Gastroesophageal sphincter (tissue), 4 donors: ENCODE data around the gene SNX6. TPM values are rescaled to one million over a fixed set of nuclear protein-coding genes. Genes with fewer than 3 reads are reported as not detected.
"Not testable (repeated sequence)": the region's sequence is repeated elsewhere in the genome, so short reads cannot be mapped to it uniquely, and the experiment has no call there.

Experiments used
- ATAC-seq: fragments of 150-250 bp; one replicate; pipeline ENCODE4 v1.9.1; 2016; ENCODE audit warnings: mild to moderate bottlenecking, moderate library complexity
- H3K27ac ChIP-seq, 4 donors: fragments of 200-600 bp; sonication (generic) in 3 of 4; 1 replicate in 3 of 4; 2 replicates in 1 of 4; pipeline ENCODE4 v1.5.1; 2016 to 2019
- H3K27me3 ChIP-seq: fragments of 200-600 bp; sonication (generic); one replicate; pipeline ENCODE4 v1.5.1; 2019
- H3K36me3 ChIP-seq, 2 donors: fragments of 200-600 bp; sonication (generic); one replicate each; pipeline ENCODE4 v1.5.1; 2019; ENCODE audit warnings: control low read depth in 1 of 2
- H3K4me1 ChIP-seq, 3 donors: fragments of 200-600 bp; sonication (generic); 1 replicate in 2 of 3; 2 replicates in 1 of 3; pipeline ENCODE4 v1.5.1; 2016 to 2019; ENCODE audit warnings: control low read depth in 2 of 3
- H3K4me3 ChIP-seq, 2 donors: fragments of 200-600 bp; sonication (generic); one replicate each; pipeline ENCODE4 v1.5.1; 2019; ENCODE audit warnings: mild to moderate bottlenecking in 1 of 2, moderate library complexity in 1 of 2
- H3K9me3 ChIP-seq, 3 donors: fragments of 200-600 bp; sonication (generic); one replicate each; pipeline ENCODE4 v1.5.1; 2017 to 2019; ENCODE audit warnings: control low read depth in 2 of 3
- CTCF ChIP-seq, 4 experiments: fragments of 200-600 bp in 2 of 4; fragments of 450-650 bp in 2 of 4; sonication (generic) in 1 of 4; IDR thresholded peaks; one replicate each; pipeline ENCODE4 v1.5.1; 2017 to 2019; ENCODE audit warnings: antibody characterized with exemption in 4 of 4, mild to moderate bottlenecking in 2 of 4, moderate library complexity in 2 of 4
- EP300 ChIP-seq: sonication (generic); formaldehyde crosslinking; IDR thresholded peaks from one replicate; pipeline ENCODE4 v1.6.1; 2017; ENCODE audit warnings: antibody characterized with exemption, mild to moderate bottlenecking
- POLR2A ChIP-seq, 2 donors: fragments of 450-650 bp; IDR thresholded peaks; one replicate each; pipeline ENCODE4 v1.6.1; 2017; ENCODE audit warnings: antibody characterized with exemption in 2 of 2, mild to moderate bottlenecking in 2 of 2, moderate library complexity in 1 of 2
- POLR2AphosphoS5 ChIP-seq: sonication (generic); formaldehyde crosslinking; IDR thresholded peaks from one replicate; pipeline ENCODE4 v1.6.1; 2017; ENCODE audit warnings: antibody characterized with exemption
- WGBS, 2 donors: methylation state at CpG; one replicate each; pipeline ENCODE4 v1.1.5; 2018; ENCODE audit warnings: low coverage in 1 of 2; 5-methylcytosine and 5-hydroxymethylcytosine counted together
- total RNA-seq, 4 donors: library from RNA; depleted of rRNA; stranded (reverse); fragments of >200 nt; gene quantifications; one replicate each; pipeline ENCODE4 v1.1.0, GENCODE V29; 2016

The SNX6 gene
- total RNA-seq, 4 donors from 2014 or later, result 68.6 to 199 (median 113) TPM

DNA sequence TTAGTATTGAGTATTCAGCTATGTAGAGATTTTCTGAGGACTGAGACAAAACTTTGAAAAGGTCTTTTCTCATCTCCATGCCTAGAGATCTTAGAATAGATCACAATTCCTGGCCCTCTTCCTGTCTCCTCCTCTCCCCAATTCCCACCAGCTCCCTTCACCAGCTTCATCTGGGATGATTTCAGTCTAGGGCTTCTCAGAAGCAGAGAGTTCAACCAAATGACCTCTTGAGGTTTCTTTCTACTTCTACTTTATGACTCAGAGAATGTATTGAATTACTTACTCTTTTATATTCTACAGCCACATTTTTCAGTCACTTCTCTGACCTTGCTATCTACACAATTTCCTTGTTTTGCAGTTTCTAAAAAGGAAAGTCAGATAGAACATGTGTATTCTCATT, 19.4 kb upstream of the SNX6 start:
- H3K27ac ChIP-seq, result no peak overlapping the region
- no peaks in the 10 kb centered on the region for H3K4me1 ChIP-seq
- H3K9me3 ChIP-seq, result no peaks in the 10 kb centered on the region
- no peak for TF ChIP-seq POLR2A (IDR thresholded peaks at IDR 0.05)
- TF ChIP-seq POLR2AphosphoS5, result no peak
- TF ChIP-seq CTCF (IDR thresholded peaks at IDR 0.05), result no peak
- no peak for TF ChIP-seq EP300
- no peak for ATAC-seq
- no peaks in the 10 kb centered on the region for H3K27me3 ChIP-seq
- H3K36me3 ChIP-seq, result no peaks in the 10 kb centered on the region
- H3K4me3 ChIP-seq, result no peak overlapping the region

- H3K27me3 ChIP-seq, result no peaks in the 10 kb centered on the region
- no peaks in the 10 kb centered on the region for H3K36me3 ChIP-seq
- no peaks in the 10 kb centered on the region for H3K9me3 ChIP-seq
- TF ChIP-seq EP300 (no peak), POLR2A (IDR thresholded peaks at IDR 0.05) (no peak), CTCF (IDR thresholded peaks at IDR 0.05) (no peak), POLR2AphosphoS5 (no peak)
- ATAC-seq, result no peak
- no peaks in the 10 kb centered on the region for H3K4me1 ChIP-seq
- H3K4me3 ChIP-seq, result no peak overlapping the region
- WGBS, 2 donors, result 89% methylated on average over 7 of the region's 10 CpGs; no CpG with 5 or more reads in 1 of the 2 donors
- H3K27ac ChIP-seq, result no peak overlapping the region
These were observed 16.8 kb upstream of the SNX6 start for GRCh38 chr14:34646570-34647255.

DNA sequence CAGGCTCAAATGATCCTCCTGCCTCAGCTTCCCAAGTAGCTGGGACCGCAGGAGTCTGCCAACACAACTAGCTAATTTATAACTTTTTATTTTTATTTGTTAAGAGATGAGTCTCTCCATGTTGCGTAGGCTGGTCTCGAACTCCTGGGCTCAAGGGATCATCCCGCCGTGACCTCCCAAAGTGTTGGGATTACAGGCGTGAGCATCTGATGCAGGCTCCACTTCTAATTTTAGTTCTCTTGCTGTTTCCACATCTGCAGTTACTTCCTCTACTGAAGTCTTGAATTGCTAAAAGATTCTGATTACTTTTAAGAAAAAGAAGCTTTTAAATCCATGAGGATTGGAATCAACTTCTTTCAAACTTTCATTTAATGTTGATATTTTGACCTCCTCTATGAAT, 13.4 kb upstream of the SNX6 start:
- Histone ChIP-seq H3K4me3 (no peak overlapping the region), H3K36me3 (no peaks in the 10 kb centered on the region), H3K9me3 (no peaks in the 10 kb centered on the region), H3K4me1 (no peaks in the 10 kb centered on the region), H3K27me3 (no peaks in the 10 kb centered on the region), H3K27ac (no peak overlapping the region)
- no peak for ATAC-seq
- TF ChIP-seq EP300, result no peak
- no peak for TF ChIP-seq CTCF (IDR thresholded peaks at IDR 0.05)
- no peak for TF ChIP-seq POLR2A (IDR thresholded peaks at IDR 0.05)
- TF ChIP-seq POLR2AphosphoS5, result no peak
- 87 to 91% methylated on average over 4 to 6 of the region's 6 CpGs for WGBS, 2 donors

DNA sequence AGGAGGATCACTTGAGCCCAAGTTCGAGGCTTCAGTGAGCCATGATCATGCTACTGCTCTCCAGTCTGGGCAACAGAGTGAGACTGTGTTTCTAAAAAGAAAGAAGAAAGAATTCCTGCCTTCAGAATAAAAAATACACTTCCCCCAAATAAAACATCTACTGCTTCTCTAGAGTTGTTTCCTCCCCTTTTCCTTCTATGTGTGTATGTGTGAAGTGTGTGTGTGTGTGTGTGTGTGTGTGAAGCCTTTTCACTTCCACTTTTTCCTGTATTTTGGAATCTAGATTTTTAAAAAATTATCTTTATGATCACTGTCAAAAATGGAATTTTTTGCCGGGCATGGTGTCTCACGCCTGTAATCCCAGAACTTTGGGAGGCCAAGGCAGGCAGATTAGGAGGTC, 12.6 kb upstream of the SNX6 start:
- no peak for TF ChIP-seq EP300
- no peak for TF ChIP-seq CTCF (IDR thresholded peaks at IDR 0.05)
- no peak for TF ChIP-seq POLR2AphosphoS5
- no peak for TF ChIP-seq POLR2A (IDR thresholded peaks at IDR 0.05)
- no peak overlapping the region for H3K4me3 ChIP-seq
- WGBS, 2 donors, result 90 to 93% methylated on average over 3 of the region's 3 CpGs
- H3K27ac ChIP-seq, result no peak overlapping the region
- no peaks in the 10 kb centered on the region for H3K9me3 ChIP-seq
- no peaks in the 10 kb centered on the region for H3K36me3 ChIP-seq
- no peaks in the 10 kb centered on the region for H3K4me1 ChIP-seq
- no peak for ATAC-seq
- no peaks in the 10 kb centered on the region for H3K27me3 ChIP-seq

- no peaks in the 10 kb centered on the region for H3K4me1 ChIP-seq
- H3K27me3 ChIP-seq, result no peaks in the 10 kb centered on the region
- 78% methylated on average over 1 of the region's 1 CpG; no CpG with 5 or more reads in 1 of the 2 donors for WGBS, 2 donors
- no peak overlapping the region for H3K4me3 ChIP-seq
- TF ChIP-seq POLR2AphosphoS5 (no peak), EP300 (no peak), CTCF (IDR thresholded peaks at IDR 0.05) (no peak), POLR2A (IDR thresholded peaks at IDR 0.05) (no peak)
- no peak for ATAC-seq
- H3K9me3 ChIP-seq, result no peaks in the 10 kb centered on the region
- no peak overlapping the region for H3K27ac ChIP-seq
- H3K36me3 ChIP-seq, result no peaks in the 10 kb centered on the region
These were observed 10.9 kb upstream of the SNX6 start for GRCh38 chr14:34640826-34641225.

- 62 to 78% methylated on average over 4 to 6 of the region's 9 CpGs for WGBS, 2 donors
- not testable (repeated sequence) for H3K9me3 ChIP-seq
These were observed 4.4 kb upstream of the SNX6 start for GRCh38 chr14:34634360-34634771.

More at GRCh38 chr14:34634360-34634771, 4.4 kb upstream of the SNX6 start:
- not testable (repeated sequence) for H3K27ac ChIP-seq, H3K4me1 ChIP-seq, H3K36me3 ChIP-seq, H3K27me3 ChIP-seq, H3K4me3 ChIP-seq, ATAC-seq
